GM21390 (cell line): ENCODE results near the gene QSOX1.
A peak's percentile ranks its signal among the peaks of the same experiment; 100 is the strongest.
"Not testable (repeated sequence)": the region's sequence is repeated elsewhere in the genome, so short reads cannot be mapped to it uniquely, and the experiment has no call there.

Source experiments
- ATAC-seq: cut with Tn5 transposase; IDR thresholded peaks from one replicate; pipeline ENCODE4 v1.9.1; 2021; ENCODE audit not compliant: unreplicated experiment

Gene QSOX1

GRCh38 chr1:180154325-180155181 lies at the start of gene QSOX1:
TSS of gene QSOX1 (plus strand) at chr1:180154869. CDS start at chr1:180154908, 39 bp downstream.
- peak; percentile 87 for ATAC-seq

GRCh38 chr1:180112091-180112490 lies 42.6 kb upstream of the QSOX1 start:
- no peak for ATAC-seq

GRCh38 chr1:180112984-180113647 lies 41.6 kb upstream of the QSOX1 start:
- ATAC-seq: no peak

GRCh38 chr1:180114396-180114945 lies 40.2 kb upstream of the QSOX1 start:
- ATAC-seq: no peak

DNA sequence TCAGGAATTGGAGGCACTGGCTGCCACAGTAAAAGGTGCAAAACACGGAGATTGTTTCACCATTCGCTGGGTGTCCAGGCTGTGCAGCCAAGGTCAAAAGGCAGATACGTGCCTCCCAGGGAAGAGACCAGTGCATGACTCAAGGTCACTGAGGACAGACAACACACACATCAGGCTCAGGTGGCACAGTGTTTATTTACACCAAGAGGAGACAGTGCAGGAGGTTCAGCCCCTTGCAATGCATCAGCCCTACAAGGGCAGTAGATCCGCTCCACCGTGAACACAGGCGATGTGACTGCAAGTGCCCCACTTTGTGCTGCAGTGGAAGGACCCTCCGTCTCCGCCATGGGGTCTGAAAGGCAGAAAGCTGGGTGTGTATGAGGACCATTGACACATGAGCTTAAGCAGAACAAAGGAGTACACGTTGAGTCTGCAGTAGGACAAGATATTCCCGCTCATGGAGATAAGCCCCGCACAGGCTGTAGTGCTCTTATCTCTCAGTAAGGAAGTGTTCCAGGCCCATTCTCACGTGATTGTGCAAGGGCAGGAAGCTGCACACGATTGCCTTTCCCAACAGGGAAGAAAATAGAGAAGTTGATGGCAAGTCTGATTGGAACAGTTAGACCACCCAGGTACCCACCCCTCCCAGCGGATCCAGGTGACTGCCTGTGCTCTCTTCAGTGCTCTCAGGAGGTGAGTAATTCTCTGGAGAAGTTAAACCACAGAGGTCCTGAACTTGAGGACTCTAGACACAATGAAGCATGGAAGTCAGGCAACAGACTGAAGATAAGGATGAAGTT lies 37.5 kb upstream of the QSOX1 start:
- ATAC-seq: no peak

GRCh38 chr1:180117764-180118116 lies 36.9 kb upstream of the QSOX1 start:
- ATAC-seq: no peak

DNA sequence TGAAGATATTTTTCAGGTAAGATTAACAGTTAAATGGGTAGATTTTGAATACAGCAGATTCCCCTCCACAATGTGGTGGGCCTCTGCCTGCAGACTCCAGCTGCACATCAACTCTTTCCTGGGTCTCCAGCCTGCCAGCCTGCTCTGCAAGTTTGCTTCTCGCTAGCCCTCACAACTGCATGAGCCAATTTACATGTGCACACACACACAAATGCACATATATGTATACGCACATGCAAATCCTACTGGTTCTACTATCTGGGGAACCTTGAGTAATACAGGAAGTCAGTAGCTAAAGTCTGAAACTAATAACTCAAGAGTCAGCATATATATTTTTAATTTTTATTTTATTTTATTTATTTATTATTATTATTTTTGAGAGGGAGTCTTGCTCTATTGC lies 34.8 kb upstream of the QSOX1 start:
- ATAC-seq: no peak

DNA sequence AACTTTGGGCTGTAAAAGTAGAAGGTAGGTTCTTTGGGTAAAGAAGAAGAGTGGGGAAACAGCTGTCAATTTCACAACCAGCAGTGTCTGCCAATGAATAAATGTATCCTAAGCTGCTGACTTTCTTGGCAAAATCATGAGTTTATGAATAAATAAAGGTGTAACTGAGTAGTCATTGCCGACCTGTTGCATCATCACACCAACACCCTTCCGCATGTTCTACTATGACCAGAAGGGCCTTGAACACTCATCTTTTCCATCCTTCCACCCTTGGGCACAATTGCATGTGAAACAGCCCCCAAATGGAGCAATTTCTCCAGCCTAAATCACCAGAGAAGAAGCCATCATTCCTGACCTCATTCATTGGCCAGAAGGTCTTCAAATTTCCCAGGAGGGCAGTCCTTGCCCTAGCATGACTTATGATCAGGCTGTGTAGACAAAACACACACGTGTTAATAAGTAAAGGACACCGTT lies 31.2 kb upstream of the QSOX1 start:
- no peak for ATAC-seq

GRCh38 chr1:180130651-180131050 lies 24.0 kb upstream of the QSOX1 start:
- no peak for ATAC-seq

- no peak for ATAC-seq
These were observed 23.2 kb upstream of the QSOX1 start for GRCh38 chr1:180131510-180131909.

DNA sequence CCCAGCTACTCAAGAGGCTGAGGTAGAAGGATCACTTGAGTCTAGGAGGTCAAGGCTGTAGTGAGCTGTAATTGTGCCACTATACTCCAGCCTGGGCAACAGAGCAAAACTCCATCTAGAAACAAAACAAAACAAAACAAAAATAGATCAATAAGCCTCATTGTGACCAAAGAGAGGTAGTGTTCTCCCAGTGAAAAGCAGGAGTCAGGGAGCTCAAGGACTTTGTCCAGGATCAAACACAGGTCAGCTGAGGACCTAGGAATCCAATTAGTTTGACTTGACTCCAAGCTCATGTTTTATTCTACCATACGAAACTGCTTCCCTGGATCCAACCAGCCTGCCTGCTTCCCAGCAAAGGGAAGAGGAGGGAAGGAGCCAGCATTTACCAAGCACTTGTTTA lies 21.5 kb upstream of the QSOX1 start:
- ATAC-seq: no peak

DNA sequence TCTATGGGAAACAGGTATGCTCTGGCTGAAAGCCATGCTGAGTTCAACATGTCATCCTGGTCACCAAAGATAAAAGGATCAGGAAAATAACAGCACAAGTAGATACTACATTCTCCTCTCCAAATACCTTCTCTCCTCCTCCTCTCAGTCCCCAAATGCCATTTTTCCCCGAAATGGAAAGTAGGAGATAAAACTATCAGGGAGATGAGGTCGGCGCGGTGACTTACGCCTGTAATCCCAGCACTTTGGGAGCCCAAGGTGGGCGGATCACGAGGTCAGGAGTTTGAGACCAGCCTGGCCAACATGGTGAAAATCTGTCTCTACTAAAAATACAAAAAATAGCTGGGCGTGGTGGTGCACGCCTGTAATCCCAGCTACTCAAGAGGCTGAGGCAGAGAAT lies 21.0 kb upstream of the QSOX1 start:
- ATAC-seq: not testable (repeated sequence)

DNA sequence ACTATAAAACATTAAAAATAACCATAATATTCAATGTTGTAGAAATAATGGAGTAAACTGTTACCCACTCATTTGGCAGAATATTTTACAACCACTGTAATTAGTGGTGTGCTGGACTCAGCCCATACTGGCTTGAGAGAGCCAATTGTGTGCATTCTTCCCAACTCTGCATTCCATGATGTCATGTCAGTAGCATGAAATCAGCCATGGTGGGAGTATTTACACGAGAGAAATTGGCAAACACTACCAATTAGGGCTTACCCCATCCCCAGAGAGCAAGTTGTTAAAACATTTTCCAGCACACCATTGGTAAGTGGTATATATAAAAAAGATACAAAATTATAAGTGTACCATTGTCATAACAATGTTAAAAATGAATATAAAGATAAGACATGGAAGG lies 19.1 kb upstream of the QSOX1 start:
- no peak for ATAC-seq

GRCh38 chr1:180136331-180136967 lies 18.2 kb upstream of the QSOX1 start:
- no peak for ATAC-seq

DNA sequence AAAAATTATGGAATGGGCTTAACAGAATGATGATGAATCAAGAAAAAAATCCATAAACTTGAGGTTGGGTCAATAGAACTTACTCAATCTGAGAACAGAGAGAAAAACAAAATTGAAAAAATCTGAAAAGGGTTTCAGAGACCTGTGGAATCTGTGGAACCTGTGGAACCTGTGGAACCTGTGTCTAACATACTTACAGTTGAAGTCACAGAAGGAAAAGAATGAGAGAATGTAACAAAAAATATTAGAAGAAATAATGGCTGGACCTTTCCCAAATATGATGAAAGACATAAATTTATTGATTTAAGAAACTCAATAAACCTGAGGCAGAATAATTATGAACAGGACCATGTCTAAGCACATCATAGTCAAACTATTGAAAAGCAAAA lies 17.7 kb upstream of the QSOX1 start:
- no peak for ATAC-seq

- ATAC-seq: no peak
These were observed 16.9 kb upstream of the QSOX1 start for GRCh38 chr1:180137776-180138175.

GRCh38 chr1:180141381-180141934 lies 13.2 kb upstream of the QSOX1 start:
- no peak for ATAC-seq

DNA sequence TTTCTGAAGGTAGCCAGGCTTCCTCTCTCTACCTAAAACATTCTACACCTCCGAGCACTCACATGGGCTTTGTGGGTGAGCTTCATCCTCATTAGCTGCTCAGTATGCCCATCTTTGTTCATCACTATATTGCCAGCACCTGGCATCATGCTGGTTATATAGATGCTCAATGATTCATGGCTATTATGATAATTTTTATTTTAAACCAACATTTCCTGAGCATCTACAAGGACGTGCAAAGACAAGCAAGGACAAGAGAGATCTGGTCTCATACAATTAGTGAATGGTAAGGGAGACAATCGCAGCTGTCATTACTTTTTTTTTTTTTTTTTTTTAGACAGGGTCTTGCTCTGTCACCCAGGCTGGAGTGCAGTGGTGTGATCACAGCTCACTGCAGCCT lies 11.3 kb upstream of the QSOX1 start:
- ATAC-seq: no peak

DNA sequence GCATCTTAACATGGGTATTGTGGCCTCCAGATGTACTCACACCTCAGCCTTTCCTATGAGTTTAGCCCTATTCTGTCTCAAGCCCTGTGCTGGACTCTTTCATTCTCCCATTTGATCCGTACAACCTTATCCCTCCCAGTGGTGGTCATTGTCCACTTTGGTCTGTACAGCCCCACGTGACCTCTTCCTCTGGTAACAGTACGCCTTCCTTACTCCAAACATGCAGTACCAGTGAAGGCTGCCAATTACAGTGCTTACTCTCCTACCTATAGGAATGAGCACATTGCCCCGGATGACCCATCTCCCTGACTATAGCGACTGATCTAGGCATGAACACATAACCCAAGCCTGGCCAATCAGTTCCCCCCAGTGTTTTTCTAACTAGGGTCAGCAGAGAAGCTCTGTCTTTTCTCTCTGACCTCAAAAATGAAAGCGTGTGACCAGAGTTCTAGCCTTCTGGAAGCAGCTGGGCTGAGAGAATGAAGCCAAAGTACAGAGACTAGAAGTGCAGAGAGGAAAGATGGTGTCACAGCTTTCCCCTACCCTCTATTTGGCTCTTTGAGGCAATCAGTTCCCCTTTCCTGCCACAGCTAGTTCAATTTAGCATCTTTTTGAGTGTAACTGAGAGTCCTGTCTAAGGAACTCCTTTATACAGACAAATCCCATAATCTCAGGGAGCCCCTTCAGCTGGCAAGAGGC lies 9.9 kb upstream of the QSOX1 start:
- ATAC-seq: no peak

DNA sequence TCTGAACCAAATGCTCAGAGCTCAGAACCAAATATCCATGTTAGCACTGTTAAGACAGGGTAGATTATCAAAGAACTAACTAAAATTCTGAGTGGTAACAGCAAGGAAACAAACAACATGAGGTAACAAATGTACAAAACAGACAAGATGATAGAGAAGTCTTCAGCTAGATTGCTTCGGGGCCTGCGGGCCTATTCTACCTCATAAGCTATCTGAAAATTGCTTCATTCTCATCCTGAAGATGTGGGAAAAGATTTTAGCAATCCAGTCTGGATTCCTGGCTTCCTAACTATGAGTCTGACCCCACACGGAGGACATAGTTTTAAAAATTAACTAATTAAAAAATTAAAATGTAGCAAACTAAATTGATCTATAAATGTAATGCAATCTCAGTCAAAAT lies 9.2 kb upstream of the QSOX1 start:
- ATAC-seq: no peak
